ENCODE measurements around the gene ZNF335.
"Not testable (repeated sequence)": the region's sequence is repeated elsewhere in the genome, so short reads cannot be mapped to it uniquely, and the experiment has no call there.

Gene ZNF335

GRCh38 chr20:45958593-45958992 lies 13.4 kb downstream of the ZNF335 start:
- no peak for DNase-seq
- intact Hi-C loops (cut with DNase I): no loop called here

GRCh38 chr20:45957021-45957941 lies 14.7 kb downstream of the ZNF335 start:
- intact Hi-C loops (cut with DNase I): no loop called here
- DNase-seq: peak in 3 of 42 donors; percentile 2 to 15 (median 6)

- DNase-seq: peak in 2 of 42 donors; percentile 25 to 31
- intact Hi-C loops (cut with DNase I): not testable (repeated sequence)
Observed at GRCh38 chr20:45956326-45956725, 15.7 kb downstream of the ZNF335 start.

DNA sequence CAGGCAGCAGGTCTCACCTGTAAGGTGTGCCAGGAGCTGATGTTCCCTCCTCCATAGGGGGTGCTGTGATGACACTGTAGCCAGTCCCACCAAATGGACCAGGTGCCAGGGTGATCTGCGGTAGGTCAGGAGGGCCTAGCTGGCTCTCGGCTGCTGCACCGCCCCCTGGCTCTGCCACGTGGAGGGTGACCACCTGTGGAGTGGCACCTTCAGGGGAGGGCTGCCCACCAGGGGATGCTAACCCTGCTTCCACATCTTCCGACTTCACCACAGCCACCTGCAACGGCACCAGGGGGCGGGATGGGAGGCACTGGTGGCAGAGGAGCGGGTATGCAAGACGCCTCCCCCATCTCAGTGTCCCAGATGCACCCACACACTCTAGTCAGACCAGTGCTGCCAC lies 18.3 kb downstream of the ZNF335 start:
- DNase-seq: no peak
- intact Hi-C loops (cut with DNase I): no loop called here

GRCh38 chr20:45952861-45953260 lies 19.1 kb downstream of the ZNF335 start:
- intact Hi-C loops (cut with DNase I): no loop called here
- DNase-seq: no peak

GRCh38 chr20:45951925-45952834 lies 19.8 kb downstream of the ZNF335 start:
- DNase-seq: no peak
- intact Hi-C loops (cut with DNase I): no loop called here

GRCh38 chr20:45950330-45950646 lies 21.7 kb downstream of the ZNF335 start:
- DNase-seq: no peak
- intact Hi-C loops (cut with DNase I): no loop called here

- intact Hi-C loops (cut with DNase I): no loop called here
- DNase-seq: no peak
Observed at GRCh38 chr20:45949542-45950329, 22.3 kb downstream of the ZNF335 start.

GRCh38 chr20:45948742-45949541 lies 23.1 kb downstream of the ZNF335 start:
- DNase-seq: peak in 1 of 42 donors; percentile 19
- intact Hi-C loops (cut with DNase I): no loop called here

- intact Hi-C loops (cut with DNase I): no loop called here
- DNase-seq: no peak
Observed at GRCh38 chr20:45948261-45948733, 23.7 kb downstream of the ZNF335 start.

- intact Hi-C loops (cut with DNase I): no loop called here
- no peak for DNase-seq
Observed at GRCh38 chr20:45947110-45947866, 24.7 kb downstream of the ZNF335 start.

DNA sequence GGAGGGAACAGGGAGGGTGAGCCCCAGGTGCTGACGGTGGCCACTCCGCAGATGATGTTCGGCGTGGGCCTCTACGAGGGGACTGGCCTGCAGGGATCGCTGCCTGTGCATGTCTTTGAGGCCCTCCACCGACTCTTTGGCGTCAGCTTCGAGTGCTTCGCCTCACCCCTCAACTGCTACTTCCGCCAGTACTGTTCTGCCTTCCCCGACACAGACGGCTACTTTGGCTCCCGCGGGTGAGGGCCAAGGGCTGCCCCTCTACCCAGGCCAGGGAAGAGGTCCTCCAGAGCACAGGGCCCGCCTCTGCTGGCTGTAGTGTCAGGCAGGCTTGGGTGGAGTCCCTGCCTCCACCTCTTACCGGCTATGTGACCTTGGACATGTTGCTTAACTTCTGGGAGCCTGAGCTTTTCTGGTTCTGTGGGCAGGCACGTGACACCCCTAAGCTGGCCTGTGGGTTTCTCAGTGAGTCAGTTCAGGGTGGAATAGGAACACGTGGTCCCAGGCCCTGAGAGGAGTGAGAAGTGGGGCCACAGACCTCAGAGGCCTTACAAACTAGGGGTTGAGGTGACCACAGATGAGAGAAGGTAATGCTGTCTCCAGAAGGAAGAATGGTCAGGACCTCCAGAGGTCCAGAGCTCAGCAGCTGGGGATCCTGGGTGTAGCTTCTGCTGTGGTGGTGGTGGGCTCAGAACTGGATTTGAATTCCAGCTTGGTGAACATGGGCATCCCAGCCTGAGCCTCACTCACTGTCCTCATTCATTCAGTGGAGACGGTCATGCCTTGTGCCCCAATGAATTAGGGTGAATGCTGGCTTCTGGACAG lies 25.6 kb downstream of the ZNF335 start:
- DNase-seq: peak in 11 of 42 donors; percentile 20 to 64 (median 44)
- intact Hi-C loops (cut with DNase I): no loop called here

GRCh38 chr20:45945678-45946148 lies 26.3 kb downstream of the ZNF335 start:
- intact Hi-C loops (cut with DNase I): no loop called here
- no peak for DNase-seq

GRCh38 chr20:45944965-45945677 lies 26.9 kb downstream of the ZNF335 start:
- intact Hi-C loops (cut with DNase I): no loop called here
- DNase-seq: no peak

- intact Hi-C loops (cut with DNase I): no loop called here
- DNase-seq: peak in 6 of 42 donors; percentile 41 to 69 (median 45)
Observed at GRCh38 chr20:45944151-45944964, 27.6 kb downstream of the ZNF335 start.
